GM18858 (cell line): ENCODE data around the gene LEUTX.
A peak's percentile ranks its signal among the peaks of the same experiment; 100 is the strongest.

Experiments
- ATAC-seq: cut with Tn5 transposase; IDR thresholded peaks from one replicate; pipeline ENCODE4 v1.9.1; 2021; ENCODE audit not compliant: unreplicated experiment

LEUTX gene

DNA sequence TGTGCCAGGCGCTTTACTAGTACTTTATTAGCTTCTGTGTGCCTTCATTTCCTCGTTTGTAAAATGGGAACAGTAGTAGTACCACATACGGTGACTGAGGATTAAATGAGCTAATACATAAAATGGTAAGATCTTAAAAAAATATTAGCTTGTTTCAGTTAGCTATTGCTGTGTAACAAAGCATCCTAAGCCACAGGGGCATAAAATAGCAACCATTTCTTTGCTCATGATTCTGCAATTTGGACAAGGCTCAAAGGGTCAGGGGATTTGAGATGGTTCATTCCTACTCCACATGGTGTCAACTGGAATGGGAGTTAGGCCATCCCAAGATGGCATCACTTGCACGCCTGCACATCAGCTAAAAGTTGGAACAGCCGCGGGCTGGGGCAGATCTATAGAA lies 42.0 kb downstream of the LEUTX start:
- no peak for ATAC-seq

DNA sequence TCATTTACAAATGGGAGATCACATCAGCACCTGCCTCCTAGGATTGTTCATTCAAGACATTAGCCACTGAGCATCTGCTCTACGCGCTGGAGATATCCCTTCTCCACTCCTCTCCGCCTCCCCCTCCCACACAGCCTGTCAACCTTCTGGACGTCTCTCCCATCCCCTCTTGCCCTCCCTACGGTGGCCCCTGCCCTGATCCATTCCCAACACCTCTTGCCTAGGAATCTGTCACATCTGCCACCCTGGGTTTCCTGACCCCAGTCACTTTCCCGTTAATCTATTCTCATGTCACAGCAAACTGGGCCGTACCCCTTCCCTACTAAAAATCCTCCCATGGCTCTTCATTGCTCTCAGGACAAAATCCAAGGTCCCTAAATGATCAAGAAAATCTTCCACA lies 45.0 kb downstream of the LEUTX start:
- no peak for ATAC-seq

DNA sequence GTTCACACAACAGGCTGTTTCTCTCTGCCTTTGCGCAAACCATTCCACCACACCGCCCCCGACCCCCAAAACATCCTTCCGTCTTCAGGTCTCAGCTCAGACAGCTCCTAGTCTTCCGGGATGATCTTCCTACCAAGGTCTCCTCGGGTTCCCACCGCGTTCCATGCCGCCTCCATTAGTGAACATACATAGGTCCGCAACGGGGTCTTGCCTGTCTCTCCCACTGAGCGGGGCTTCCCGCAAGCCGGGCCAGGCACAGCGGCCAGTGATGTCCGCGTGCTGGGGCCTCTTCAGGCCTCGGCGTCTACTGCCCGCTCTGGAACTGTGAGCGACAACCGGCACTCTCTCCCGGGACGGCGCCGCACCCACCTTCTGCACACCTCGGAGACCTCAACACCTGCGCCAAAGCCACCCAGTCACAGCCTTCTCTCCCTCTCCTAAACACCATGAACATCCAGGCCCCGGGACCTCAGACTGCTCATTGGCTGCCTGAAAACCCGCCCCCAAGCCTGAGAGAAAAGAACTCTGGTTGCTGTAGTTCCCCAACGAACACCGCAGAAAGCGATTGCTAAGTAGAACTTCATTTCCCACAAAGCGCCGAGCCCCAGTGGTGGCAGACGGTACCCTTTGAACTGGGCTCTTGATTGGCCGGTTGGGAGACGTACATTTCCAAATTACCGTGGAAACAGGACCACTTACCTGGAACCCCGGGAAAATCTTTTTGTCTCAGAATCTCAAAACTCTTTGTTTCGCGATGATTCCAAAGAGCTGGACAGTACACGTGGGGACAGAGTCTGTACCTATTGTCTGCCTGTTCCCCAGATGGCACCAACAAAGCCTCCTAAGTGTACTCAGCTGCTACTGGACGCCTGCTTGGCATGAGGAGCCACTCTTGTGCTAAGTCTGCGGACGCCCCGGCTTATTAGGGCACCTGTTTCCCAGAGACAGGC lies 45.8 kb downstream of the LEUTX start:
- ATAC-seq: peak; percentile 65

DNA sequence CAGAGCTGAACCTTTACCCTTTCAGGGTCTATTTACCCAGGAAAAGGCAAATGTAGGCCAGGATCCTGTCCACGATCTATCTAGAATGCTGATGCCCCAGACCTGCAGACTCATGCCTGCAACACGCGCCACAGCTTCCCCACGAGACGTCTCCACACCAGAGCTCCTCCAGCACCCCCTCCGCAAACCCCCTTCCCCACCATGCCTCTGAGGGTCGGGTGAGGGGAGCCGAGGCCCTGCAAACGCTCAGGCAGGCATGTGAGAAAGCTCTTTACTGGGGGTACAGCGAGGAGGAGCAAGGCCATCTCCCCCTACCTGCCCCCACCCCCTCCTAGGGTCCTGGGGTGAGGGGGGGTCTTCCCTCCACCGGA lies 46.4 kb downstream of the LEUTX start:
- no peak for ATAC-seq

DNA sequence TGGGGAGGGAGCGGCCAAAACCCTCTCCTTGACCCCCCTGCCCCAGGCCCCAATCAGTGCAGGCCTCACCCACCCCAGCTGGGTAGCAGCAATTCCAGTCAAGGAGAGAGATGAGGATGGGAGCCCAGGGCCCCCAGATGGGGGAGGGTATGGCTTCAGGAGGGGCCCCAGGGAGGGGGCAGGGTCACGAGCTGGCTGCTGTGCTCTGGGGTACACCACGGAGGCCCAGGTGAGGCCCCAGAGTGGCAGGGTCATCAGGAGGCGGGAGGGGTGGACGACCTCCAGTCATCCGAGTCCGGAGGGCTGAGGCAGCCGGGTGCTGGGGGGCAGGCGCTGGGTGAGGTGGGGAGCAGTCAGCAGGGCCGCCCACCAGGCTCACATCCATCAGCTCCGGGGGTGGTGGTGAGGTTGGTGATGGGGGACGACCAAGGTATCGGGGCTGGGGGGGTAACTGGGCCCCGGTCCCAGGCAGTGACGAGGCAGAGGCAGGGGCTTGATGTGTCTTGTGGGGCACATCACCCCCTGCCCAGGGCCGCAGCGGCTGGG lies 47.0 kb downstream of the LEUTX start:
- no peak for ATAC-seq

DNA sequence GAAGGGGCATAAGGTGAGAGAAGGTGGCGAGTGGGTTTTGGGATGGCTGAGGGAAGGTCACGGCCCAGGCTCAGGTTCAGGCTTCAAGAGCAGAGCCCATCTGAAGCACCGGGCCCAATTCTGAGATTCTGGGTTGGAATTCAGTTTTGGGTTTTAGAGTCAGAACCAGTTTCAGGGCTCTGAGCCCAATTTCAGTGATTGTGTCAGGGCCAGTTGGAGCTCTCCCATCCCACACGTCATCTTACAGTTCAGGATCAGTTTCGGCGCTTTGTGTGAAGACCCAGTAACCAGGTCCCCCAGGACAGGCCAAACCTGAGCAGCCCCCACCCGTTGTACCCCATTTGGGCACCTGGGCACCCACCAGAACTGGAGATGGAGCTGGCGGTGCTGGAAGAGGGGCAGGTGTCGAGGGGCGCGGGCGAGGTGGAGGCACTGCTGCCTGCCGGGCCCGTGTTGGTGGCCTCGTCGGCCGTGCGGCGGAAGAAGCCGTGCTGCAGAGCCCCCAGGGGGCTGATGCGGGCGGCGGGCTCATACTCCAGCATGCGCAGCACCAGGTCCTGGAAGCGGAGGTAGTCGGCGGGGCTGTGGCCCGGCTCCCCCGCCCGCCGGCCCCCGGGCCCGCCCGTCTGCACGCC lies 47.8 kb downstream of the LEUTX start:
- ATAC-seq: no peak

DNA sequence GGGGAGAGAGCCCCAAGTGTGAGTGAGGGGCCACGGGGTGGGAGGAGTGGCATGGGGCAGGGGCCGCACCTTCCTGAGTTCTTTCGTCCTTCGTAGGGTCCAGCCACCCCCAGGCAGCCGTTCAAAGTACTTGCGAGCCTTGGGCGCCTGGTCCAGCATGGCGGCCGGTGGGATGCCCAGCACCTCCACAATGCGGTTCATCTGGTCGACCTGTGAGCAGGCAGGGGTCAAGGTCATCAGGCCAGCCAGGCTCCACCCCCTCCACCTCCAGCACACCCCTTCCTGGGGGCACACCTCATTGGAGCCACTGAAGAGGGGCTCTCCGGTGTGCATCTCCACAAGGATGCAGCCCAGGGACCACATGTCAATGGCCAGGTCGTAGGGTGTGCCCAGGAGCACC lies 48.6 kb downstream of the LEUTX start:
- ATAC-seq: no peak

DNA sequence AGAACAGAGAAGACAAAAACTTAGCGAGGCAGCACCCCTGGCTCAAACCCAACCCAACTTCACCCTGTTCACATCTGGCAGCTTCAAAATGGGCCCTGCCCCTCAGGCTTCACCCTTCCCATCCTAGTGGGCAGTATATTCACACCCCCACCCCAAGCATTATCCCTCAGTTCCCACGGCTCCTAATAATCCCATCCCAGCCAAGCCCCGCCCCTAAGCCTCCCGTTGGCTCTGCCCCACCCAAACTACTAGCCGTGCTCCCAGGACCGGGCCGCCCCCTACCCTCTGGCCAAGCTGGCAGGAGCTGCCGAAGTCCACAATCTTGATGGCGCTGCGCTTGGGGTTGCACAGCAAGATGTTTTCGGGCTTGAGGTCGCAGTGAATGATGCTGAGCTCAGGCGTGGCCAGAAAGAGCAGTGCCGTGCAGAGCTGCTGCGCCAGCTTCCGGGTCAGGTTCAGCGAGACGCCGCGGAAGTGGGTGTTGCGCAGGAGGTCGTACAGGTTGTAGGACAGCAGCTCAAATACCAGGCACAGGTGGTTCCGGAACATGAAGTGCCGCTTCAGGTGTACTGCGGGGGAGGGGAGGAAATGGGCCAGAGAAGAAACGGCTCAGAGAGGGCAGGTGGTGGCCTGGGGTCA lies 49.5 kb downstream of the LEUTX start:
- ATAC-seq: no peak

DNA sequence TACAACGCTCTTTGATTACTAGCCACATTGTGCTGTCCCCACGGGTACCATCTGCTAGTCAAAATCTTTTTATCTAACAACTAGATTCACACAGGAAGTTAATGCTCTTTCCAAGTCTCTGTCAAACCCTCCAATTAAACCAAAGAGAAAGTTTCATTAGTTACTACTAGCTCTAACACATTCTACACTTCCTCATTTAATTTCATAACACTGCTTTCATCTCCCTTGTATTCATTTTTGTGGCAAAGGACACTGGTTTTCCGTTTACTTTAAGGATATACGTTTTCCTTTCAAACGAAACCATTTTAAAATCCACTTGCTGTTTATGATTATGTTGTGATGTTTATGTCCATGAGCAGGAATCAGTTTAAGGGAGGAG lies 50.0 kb downstream of the LEUTX start:
- ATAC-seq: no peak

DNA sequence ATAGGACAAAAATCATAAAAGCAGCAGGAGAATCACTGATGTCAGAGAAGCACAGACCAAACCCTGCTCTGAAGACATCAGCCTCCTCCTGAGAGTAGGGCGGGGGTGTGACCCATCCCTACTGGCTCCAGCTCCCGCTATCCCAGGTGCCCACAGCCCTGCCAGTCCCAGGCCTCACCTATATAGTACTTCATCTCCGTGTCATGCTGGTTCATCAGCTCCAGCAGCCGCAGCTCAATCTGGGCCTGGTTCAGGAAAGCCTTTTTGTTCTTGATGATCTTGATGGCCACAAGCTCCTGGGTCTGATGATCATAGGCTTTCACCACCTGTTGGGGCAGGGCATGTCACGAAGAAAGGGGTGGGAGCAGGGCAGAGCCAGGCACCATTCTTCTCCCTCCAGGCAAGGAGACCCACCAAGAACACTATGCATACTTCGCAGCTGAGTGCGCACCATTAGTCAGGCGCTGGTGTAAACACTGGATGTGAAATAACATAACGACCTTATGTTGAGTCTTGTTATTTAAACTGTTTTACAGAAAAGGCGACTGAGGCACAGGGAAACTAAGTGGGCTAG lies 51.1 kb downstream of the LEUTX start:
- no peak for ATAC-seq

DNA sequence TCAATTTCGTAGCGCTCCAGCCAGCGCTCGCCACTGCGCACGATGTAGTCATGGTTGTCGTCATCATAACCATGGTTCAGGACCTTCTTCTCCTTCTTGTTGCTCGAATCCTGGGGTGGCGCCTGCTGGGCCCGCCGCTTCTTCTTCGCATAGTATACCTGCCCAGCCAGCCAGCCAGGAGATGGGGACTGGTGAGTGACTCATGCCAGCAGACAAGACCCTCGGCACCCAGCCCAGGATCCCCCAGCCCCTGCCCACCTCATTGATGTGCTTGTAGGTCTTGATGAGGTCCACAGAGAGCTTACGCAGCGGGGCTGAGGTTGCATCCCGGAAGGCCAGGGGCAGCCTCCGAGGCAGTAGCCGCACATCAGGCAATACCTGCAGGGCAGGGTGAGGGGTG lies 51.8 kb downstream of the LEUTX start:
- no peak for ATAC-seq

DNA sequence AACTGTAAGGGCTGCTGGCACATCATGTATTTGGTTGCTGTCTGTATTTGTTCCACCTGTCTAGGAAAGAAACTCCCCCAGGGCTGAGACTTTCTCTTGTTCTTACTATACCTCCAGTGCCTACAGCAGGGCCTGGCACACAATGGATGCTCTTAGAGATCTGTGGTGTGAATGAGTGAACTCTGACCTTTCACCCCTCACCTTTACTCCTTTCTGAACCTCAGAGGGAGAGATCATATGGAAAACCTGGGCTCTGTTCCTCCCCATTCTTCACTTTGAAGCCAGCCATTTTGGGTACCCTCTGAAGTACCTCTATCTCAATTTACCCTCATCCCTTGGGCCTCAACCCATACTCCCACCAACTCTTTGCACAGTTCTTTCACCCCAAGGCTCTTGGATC lies 52.2 kb downstream of the LEUTX start:
- ATAC-seq: no peak

DNA sequence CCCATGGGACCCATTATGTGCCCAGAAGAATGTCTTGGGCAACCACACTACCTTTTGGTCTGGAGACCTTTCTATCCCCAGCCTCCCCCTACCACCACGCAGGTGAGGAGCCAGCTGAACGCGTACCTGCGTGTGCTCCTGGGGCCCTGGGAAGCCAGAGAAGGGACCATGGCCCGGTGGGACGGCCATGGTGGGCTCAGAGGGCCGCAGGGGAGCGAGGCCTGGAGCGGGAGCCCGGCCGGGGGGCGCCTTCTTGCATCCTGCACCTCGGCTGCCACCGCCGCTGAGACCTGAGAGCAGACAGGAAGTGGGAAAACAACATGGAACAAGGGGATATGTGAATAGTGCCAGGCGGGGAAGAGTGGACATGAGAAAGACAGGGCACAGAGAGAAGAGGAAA lies 53.0 kb downstream of the LEUTX start:
- ATAC-seq: no peak

DNA sequence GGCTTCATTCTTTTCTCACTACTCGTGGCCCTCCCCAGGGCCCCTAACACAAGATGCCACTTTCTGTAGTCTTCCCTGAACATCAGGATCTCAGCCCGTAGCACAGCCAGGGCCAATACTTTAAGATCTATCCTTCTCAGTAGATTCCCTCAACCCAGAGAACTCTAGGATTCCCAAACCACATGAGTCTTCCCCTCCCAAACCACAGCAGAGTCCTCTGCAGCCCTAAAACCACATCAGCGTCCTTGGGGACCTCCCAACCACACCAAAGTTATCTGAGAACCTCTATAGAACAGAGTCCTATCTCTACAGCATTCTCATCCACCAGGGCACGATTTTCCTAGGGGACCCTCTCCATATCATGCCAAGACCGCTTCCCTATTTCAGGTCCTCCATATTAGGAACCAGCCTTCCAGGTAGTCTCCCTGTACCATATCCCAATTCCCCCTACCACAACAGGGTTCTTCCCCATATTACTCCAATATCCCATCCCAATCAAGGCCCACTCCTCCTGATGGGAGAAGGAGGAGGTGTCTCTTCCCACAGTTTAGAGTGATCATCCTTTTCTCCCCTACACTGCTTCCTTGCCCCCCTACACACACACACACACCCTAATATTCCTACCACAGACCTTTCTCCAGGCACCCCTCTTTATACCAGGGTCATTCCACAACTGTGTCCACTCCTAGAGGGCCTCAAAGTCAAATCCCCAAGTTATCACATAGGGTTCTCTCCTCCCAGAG lies 53.9 kb downstream of the LEUTX start:
- ATAC-seq: no peak

DNA sequence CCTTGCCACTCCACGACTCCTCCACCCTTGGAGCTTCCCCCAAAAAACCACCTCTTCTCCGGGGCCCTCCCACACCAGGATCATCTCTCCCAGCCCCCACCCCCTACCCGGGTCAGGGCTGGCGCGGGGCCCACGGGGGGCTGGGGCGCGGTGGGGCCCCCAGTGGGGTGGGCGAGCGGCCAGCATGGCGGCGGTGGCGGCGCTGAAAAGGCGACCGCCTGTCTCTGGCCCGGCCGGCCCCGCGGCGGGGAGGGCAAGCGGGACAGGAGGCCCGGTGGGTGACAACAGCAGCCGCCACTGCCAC lies 54.5 kb downstream of the LEUTX start:
- ATAC-seq: peak; percentile 3

DNA sequence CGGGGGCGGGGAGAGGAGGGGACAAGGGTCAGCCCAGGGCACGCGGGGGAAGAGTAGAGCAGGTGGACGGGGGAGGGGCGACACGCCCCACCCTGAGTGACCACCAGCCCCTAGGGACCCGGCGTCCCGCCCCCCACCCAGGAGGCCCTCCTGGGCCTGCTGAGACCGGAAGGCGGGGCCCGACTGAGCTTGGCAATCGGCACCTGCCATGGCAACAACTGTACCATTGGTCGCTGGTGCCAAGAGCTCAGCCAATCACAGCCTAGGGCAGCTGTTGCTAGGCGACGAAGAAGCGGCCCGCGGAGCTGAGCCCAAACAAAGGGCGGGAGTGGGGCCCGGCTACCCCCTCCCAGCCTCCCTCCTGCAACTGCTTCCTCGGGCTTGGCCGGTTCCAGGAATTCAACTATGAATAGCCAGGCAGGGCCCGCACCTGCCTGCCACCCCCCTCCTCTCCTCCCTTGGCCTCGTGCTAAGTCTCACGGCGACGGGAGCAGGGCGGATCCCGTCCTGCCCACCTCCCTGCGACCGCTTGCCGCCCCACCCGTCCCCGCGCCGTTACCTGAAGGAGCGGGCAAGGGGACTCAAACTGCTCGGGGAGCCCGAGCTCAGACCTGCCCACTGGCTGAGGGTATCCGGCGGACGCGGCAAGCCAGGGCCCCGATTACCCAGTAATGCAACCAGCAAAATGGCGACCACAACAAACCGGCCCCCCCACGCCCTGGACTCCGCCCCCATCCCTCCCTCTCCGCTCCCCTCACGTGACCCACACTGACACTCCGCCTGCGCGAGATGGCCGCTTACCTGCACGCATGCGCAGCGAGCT lies 55.0 kb downstream of the LEUTX start, which contains the start of gene DYRK1B:
DYRK1B (minus strand) TSS at position 699 of the 823 bp plus-strand sequence. CDS start 2,295 bp downstream, outside the sequence.
- peak; percentile 71 for ATAC-seq

DNA sequence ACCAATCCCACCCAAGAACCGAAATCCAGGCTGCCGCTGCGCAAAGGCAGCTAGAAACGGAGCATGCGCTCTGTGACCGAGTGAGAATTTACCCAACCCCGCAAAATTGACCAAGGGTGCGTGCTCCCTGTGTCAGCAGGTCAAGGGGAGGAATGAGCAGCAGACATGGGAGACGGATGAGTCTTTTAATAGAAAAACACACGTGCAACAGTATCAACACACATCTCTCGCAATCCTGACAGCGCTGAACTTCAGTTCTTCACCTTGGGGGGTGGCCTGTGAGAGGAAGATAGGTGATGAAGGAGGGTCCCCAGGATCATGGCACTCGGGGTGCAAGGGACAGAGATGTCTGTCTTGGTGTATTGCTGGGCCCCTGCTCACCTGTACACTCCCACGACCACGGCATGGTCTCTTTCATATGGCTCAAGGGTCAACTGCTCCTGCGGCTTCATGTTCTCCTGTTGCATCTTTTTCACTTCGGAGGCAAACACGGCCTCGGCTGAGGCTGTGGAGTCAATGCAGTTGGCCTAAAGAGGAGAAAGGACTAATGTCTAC lies 55.7 kb downstream of the LEUTX start:
- ATAC-seq: no peak
